Stimulated activated CD4-positive, alpha-beta T cell treated with anti-CD3 and anti-CD28 coated beads, Interleukin-1b, Interleukin-23, amount 100 ng/mL, for 4 hours (primary cell): ENCODE data around the gene CDC42BPB.
"Not testable (repeated sequence)": the region's sequence is repeated elsewhere in the genome, so short reads cannot be mapped to it uniquely, and the experiment has no call there.

Experiments
- DNase-seq, 2 donors: peaks; one replicate each; pipeline ENCODE4 v3.0.0-alpha.2; 2020; ENCODE audit warnings: low read depth in 2 of 2

The CDC42BPB gene

DNA sequence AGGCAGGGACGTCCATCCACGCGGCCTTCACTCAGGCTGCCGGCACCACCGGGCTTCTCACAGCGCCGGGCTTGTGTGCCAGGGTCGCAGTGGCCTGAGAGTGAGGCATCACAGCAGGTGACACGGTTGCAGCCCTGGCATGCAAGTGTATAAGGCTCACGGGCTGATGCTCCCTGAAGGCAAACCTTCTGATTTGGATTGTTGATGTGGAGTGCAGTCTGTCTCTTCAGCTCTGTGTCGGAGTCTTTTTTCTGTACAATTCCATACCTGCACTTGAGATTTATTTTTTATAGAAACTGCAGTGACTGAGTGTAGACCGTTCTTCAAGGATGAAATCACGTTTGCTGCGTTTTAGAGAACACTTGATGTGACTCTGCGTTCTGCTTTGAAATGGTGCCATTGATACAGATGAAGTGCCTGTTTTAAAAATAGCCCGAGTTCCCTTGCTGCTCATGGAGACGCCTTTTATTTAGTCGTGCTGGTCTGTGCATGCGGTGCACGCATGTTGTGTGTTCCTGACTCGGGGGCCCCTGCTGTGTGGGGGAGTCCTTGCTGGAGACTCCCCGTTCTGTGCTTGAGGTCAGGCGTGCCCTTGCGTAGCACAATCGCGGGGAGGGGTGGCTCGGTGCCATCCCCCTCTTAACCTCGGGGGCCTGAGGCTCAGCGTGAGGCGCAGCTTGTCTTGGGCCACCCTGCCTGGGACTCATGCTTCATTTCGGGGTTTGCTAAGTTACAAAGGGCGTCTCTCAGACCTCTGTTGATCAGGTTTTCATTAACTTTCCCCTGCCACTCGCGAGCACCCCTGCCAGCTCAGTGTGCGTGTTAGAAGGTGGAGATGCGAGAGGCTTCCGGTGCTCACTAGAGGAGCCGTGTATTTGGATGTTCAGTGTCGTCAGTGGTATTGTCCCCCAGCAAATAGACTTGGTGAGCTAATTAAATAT is 156.4 kb downstream of the CDC42BPB start:
- no peak for DNase-seq

- DNase-seq, result no peak
Observed at GRCh38 chr14:102899516-102899900, 157.8 kb downstream of the CDC42BPB start.

GRCh38 chr14:102898776-102899515 is 158.4 kb downstream of the CDC42BPB start:
- no peak for DNase-seq

- DNase-seq, result no peak
Observed at GRCh38 chr14:102898298-102898697, 159.1 kb downstream of the CDC42BPB start.

DNA sequence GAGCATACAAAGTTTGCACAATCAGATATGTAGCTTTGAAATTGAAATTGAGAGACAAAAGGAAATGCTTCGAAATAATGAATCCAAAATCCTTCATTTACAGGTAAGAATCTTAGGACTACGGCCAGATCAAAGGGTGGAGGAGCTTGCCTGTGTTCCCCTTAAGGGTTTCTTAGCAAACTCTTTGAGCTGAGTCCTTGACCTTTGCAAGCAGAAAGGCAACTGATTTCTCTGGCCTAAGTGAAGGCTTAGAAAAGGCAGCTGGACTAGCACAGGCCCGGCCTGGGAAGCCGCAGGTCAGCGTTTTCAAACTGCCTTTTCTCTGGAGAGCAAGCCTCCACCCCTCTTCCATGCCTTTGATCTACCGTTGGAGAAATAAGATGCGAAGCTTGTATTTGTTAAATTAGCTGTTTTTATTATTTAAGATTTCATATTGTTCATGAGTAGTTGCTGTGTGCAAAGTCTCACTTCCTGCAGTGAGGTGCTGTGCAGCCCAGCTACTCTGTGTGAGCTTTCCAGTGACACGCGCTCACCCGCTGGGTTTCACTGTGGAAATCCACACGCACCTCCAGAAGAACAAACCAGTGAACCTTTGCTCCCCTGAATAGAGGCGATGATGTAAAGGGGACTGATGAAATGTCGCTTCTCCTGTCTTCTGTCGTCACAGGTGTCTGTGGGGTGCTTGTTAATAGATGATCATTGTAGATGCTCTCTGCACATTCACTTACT is 159.9 kb downstream of the CDC42BPB start:
- DNase-seq, result no peak

DNA sequence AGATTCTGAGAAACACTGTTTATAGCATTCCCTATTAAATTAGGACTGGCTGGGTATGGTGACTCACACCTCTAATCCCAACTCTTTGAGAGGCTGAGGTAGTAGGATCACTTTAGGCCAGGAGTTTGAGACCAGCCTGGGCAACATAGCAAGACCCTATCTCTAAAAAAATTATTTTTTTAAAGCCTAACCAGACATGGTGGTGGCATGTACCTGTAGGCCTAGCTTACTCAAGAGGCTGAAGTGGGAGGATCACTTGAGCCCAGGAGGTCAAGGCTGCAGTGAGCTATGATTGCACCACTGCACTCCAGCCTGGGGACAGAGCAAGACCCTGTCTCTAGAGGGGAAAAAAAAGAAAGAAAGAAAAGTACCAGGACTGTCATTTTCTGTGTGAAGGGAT is 160.6 kb downstream of the CDC42BPB start:
- DNase-seq, result not testable (repeated sequence)

GRCh38 chr14:102893452-102893851 is 163.9 kb downstream of the CDC42BPB start:
- no peak for DNase-seq

DNA sequence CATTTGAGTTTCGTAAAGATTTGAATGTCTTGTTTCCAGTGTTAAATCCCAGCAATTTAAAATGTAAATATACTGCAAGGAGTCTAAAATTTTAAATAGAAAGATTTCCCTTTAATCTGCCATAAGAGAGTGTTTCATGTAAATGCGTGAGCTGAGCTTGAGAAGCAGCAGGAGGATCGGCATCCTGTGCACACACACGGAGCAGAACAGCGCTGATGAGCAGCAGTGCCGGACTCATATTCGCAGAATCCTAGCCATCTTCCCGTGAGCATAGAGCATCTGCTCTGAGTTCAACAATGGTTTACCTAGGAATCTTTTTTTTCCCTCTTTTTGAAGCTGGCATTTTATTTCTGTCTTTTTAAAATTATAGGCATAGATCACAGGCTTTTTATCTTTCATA is 164.7 kb downstream of the CDC42BPB start:
- DNase-seq, result no peak

DNA sequence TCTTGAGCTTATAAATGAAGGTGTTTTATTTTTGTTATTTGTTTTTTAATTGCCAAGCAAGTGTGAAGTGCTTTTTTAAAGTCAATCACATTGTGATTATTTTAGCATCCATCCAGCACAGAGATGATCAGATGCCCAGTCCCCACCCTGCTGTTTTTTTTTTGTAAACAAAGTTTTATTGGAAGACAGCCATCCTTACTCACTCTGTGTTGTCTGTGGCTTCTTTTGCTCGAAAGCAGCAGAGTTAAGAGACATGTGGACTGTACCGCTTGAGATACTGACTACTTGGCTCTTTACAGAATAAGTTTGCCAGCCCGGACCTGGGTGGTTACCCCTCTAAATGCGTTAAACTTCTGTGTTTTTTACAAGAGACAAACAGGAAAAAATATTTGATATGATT is 165.8 kb downstream of the CDC42BPB start:
- DNase-seq, result no peak

- DNase-seq, result no peak
Observed at GRCh38 chr14:102891111-102891510, 166.2 kb downstream of the CDC42BPB start.

DNA sequence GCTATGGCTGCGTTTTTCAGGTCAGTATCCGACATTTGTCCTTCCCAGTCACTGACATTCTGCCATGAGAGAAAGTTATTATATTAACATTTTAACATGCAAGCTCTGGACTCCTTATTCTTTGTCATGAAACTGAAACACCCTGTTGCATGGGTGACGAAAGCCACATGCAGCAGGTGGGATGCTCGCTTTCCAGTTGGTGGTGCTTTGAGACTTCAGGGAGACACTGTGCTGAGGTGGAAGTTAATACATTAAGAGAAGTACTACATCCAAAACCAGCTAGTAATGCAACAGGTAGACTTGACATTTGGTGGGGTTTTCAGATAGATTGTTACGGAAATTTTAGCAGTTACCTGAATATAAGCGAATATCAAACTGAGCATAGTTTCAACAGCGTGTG is 167.7 kb downstream of the CDC42BPB start:
- no peak for DNase-seq

GRCh38 chr14:102888748-102889147 is 168.6 kb downstream of the CDC42BPB start:
- DNase-seq, result no peak

DNA sequence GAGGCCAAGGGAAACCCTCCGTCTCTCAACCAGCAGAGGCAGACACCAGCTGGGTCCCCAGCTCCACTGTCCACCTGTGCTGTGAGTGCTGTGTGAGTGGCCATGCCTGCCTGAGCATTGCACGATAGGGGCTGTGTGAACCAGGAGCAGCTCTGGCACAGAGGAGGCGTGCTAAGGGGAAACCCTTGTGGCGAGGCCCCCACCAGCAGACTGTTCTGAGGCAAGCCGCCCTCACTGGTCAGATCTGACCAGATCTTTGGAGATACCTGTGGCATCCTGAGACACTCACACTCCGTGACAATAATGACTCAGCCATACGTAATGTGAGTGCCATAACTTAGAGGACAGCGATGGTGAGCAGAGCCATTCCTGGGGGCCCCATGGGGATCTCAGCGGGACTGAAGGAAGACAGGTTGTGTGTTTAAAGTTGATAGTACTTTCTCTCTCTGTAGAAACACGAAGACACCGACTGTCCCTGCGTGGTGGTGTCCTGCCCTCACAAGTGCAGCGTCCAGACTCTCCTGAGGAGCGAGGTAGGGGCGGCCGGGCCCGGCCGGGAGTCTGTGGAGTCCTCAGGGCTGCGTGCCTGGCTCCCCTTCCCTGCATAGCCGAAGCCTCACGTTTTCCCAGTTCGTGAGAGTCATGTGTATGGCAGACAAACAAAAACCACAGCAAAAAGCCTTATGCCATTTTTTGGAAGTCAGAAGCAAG is 171.5 kb downstream of the CDC42BPB start:
- DNase-seq, result no peak

DNA sequence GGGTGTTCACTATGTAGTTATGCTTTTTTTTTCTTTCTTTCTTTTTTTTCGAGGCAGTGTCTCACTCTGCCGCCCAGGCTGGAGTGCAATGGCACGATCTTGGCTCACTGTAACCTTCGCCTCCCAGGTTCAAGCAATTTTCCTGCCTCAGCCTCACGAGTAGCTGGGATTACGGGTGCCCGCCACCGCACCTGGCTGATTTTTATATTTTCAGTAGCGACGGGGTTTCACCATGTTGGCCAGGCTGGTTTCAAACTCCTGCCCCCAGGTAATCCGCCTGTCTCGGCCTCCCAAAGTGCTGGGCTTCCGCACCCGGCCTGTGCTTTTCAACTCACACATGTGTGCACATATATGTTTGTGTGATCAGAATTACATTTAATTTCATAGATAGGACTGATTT is 173.8 kb downstream of the CDC42BPB start:
- DNase-seq, result no peak

GRCh38 chr14:102883089-102883541 is 174.2 kb downstream of the CDC42BPB start:
- no peak for DNase-seq
